Measurements from ENCODE around the gene NEK6.

GRCh38 chr9:124268661-124269060, 10.9 kb downstream of the NEK6 start:
- TF ChIP-seq POLR2A (IDR thresholded peaks at IDR 0.05) (no peak), CTCF (IDR thresholded peaks at IDR 0.05 in 8 of 11, conservative IDR thresholded peaks at IDR 0.05 in 3 of 11) (no peak), POLR2AphosphoS5 (IDR thresholded peaks at IDR 0.05) (no peak)

All from spleen (tissue), 7 donors.